GM19193 (cell line): ENCODE measurements around the gene FECH.

ENCODE experiments used
- POLR2A ChIP-seq: IDR thresholded peaks from 4 replicates; pipeline ENCODE4 v1.6.1; 2011; ENCODE audit not compliant: insufficient read depth, insufficient read length; ENCODE audit errors: extremely low read depth

FECH gene

GRCh38 chr18:57586251-57587049 is at the start of gene FECH:
FECH (minus strand) TSS chr18:57586702; CDS start chr18:57586620, 82 bp downstream.
- TF ChIP-seq POLR2A = peak; percentile 76

GRCh38 chr18:57635003-57635822 is 48.7 kb upstream of the FECH start:
- no peak for TF ChIP-seq POLR2A

- TF ChIP-seq POLR2A = no peak
Measured at GRCh38 chr18:57631697-57632096, 45.2 kb upstream of the FECH start.

GRCh38 chr18:57630754-57631595 is 44.5 kb upstream of the FECH start:
- TF ChIP-seq POLR2A = no peak

- no peak for TF ChIP-seq POLR2A
Measured at GRCh38 chr18:57630002-57630753, 43.7 kb upstream of the FECH start.

- TF ChIP-seq POLR2A = no peak
Measured at GRCh38 chr18:57629422-57629821, 42.9 kb upstream of the FECH start.

- TF ChIP-seq POLR2A = no peak
Measured at GRCh38 chr18:57627488-57627887, 41.0 kb upstream of the FECH start.

- TF ChIP-seq POLR2A = no peak
Measured at GRCh38 chr18:57624988-57625387, 38.5 kb upstream of the FECH start.

- no peak for TF ChIP-seq POLR2A
Measured at GRCh38 chr18:57621246-57621604, 34.7 kb upstream of the FECH start.

GRCh38 chr18:57619876-57620275 is 33.4 kb upstream of the FECH start:
- TF ChIP-seq POLR2A = no peak

GRCh38 chr18:57618910-57619309 is 32.4 kb upstream of the FECH start:
- TF ChIP-seq POLR2A = no peak

GRCh38 chr18:57603871-57604270 is 17.4 kb upstream of the FECH start:
- TF ChIP-seq POLR2A = no peak

- TF ChIP-seq POLR2A = no peak
Measured at GRCh38 chr18:57595347-57595746, 8.8 kb upstream of the FECH start.

GRCh38 chr18:57589161-57589560 is 2.7 kb upstream of the FECH start:
- no peak for TF ChIP-seq POLR2A

- no peak for TF ChIP-seq POLR2A
Measured at GRCh38 chr18:57587098-57587661, 678 bp upstream of the FECH start.

GRCh38 chr18:57585855-57586250 is 649 bp downstream of the FECH start:
- TF ChIP-seq POLR2A = no peak
